Endodermal cell (in vitro differentiated cells): ENCODE measurements around the gene APOC1. TPM values are rescaled to one million over a fixed set of nuclear protein-coding genes. Genes with fewer than 3 reads are reported as not detected.

Experiments
- DNase-seq: peaks from one replicate; pipeline ENCODE4 v3.0.0-alpha.2; 2017
- H3K27ac ChIP-seq: 2 replicates; pipeline ENCODE4 v1.5.1; 2013; ENCODE audit warnings: mild to moderate bottlenecking, low read depth, low read length, moderate library complexity
- H3K27me3 ChIP-seq: 2 replicates; pipeline ENCODE4 v1.6.1; 2013; ENCODE audit warnings: mild to moderate bottlenecking, low read length, moderate library complexity; ENCODE audit not compliant: insufficient read depth, control insufficient read depth, poor library complexity, severe bottlenecking
- H3K36me3 ChIP-seq: 2 replicates; pipeline ENCODE4 v1.7.0; 2013; ENCODE audit warnings: mild to moderate bottlenecking, low read length, moderate library complexity; ENCODE audit not compliant: control insufficient read depth, insufficient read depth
- H3K4me1 ChIP-seq: one replicate; pipeline ENCODE4 v1.7.0; 2013; ENCODE audit warnings: low read length; ENCODE audit not compliant: control insufficient read depth, insufficient read depth
- H3K4me3 ChIP-seq: 2 replicates; pipeline ENCODE4 v1.5.1; 2013; ENCODE audit warnings: mild to moderate bottlenecking, low read length, moderate library complexity
- H3K9ac ChIP-seq: 2 replicates; pipeline ENCODE4 v1.6.1; 2013; ENCODE audit warnings: mild to moderate bottlenecking, low read length, moderate library complexity; ENCODE audit not compliant: poor library complexity, severe bottlenecking; ENCODE audit errors: extremely low read depth
- H3K9me3 ChIP-seq: 2 replicates; pipeline ENCODE4 v1.6.1; 2013; ENCODE audit warnings: mild to moderate bottlenecking, low read length, moderate library complexity; ENCODE audit not compliant: control insufficient read depth
- H3K27ac Mint-ChIP-seq: 2 replicates; pipeline ENCODE4 v1.8.0; 2020; ENCODE audit warnings: mixed read lengths
- H3K27me3 Mint-ChIP-seq: 2 replicates; pipeline ENCODE4 v1.8.0; 2021; ENCODE audit warnings: mild to moderate bottlenecking, mixed read lengths; ENCODE audit not compliant: insufficient read depth
- H3K36me3 Mint-ChIP-seq: 2 replicates; pipeline ENCODE4 v1.8.0; 2020; ENCODE audit warnings: low read depth, mixed read lengths
- H3K4me1 Mint-ChIP-seq: 2 replicates; pipeline ENCODE4 v1.8.0; 2020; ENCODE audit warnings: mixed read lengths
- H3K4me3 Mint-ChIP-seq: 2 replicates; pipeline ENCODE4 v1.8.0; 2020; ENCODE audit warnings: mild to moderate bottlenecking, moderate library complexity, mixed read lengths
- H3K9me3 Mint-ChIP-seq: 2 replicates; pipeline ENCODE4 v1.8.0; 2020; ENCODE audit warnings: mild to moderate bottlenecking, mixed read lengths
- CTCF ChIP-seq: fragments of 200-600 bp; sonication (generic); conservative IDR thresholded peaks from 2 replicates; pipeline ENCODE4 v1.5.0; 2021; ENCODE audit warnings: antibody characterized with exemption, mild to moderate bottlenecking
- WGBS, 2 experiments: methylation state at CpG; one replicate each; pipeline versions ENCODE4 v1.1.5 to v1.1.7; 2013; ENCODE audit warnings: missing lambda C conversion rate in 2 of 2, mixed read lengths in 1 of 2; ENCODE audit not compliant: insufficient coverage in 1 of 2, insufficient read length in 1 of 2; 5-methylcytosine and 5-hydroxymethylcytosine counted together
- total RNA-seq, 2 donors: library from RNA; stranded (reverse); fragmentation: NEBNext Ultra II Directional in 1 of 2; extraction: Animal tissue kit (Norgen Biotek cat#: 25700) in 1 of 2; gene quantifications; 2 replicates in 1 of 2; 3 replicates in 1 of 2; pipeline ENCODE4 v1.2.1, GENCODE V29; 2021

The APOC1 gene
- total RNA-seq, 2 donors from 2014 or later = 914 to 1,040 TPM

- no peak within 1 kb of the TSS for H3K9ac ChIP-seq
- Mint-ChIP-seq H3K27ac (no peak within 1 kb of the TSS), H3K4me3 (no peak within 1 kb of the TSS), H3K4me1 (no peaks in the 10 kb centered on the region), H3K9me3 (no peaks in the 10 kb centered on the region), H3K36me3 (no peaks in the 10 kb centered on the region), H3K27me3 (no peaks in the 10 kb centered on the region)
- H3K27me3 ChIP-seq = no peaks in the 10 kb centered on the region
- no peak within 1 kb of the TSS for H3K27ac ChIP-seq
- no peaks in the 10 kb centered on the region for H3K9me3 ChIP-seq
- TF ChIP-seq CTCF = no peak
- WGBS, 2 experiments = 93 to 94% methylated on average over 7 to 14 of the region's 14 CpGs
- H3K36me3 ChIP-seq = no peaks in the 10 kb centered on the region
- H3K4me1 ChIP-seq = no peaks in the 10 kb centered on the region
- no peak for DNase-seq
- H3K4me3 ChIP-seq = no peak within 1 kb of the TSS
Observed at GRCh38 chr19:44942067-44942571, 27.7 kb downstream of the APOC1 start, which contains the start of gene APOC4. APOC4 (plus strand) TSS chr19:44942237; CDS start chr19:44942278, 41 bp downstream.

GRCh38 chr19:44943801-44944249 lies 29.4 kb downstream of the APOC1 start:
- Mint-ChIP-seq H3K27ac (peak overlapping the region; percentile 60), H3K27me3 (no peaks in the 10 kb centered on the region), H3K4me1 (no peaks in the 10 kb centered on the region), H3K9me3 (no peaks in the 10 kb centered on the region), H3K36me3 (no peaks in the 10 kb centered on the region), H3K4me3 (no peak overlapping the region)
- Histone ChIP-seq H3K36me3 (no peaks in the 10 kb centered on the region), H3K9ac (no peak overlapping the region), H3K27ac (no peak overlapping the region), H3K27me3 (no peaks in the 10 kb centered on the region), H3K4me1 (no peaks in the 10 kb centered on the region), H3K9me3 (no peaks in the 10 kb centered on the region), H3K4me3 (no peak overlapping the region)
- DNase-seq = no peak
- 83 to 84% methylated on average over 6 to 10 of the region's 10 CpGs for WGBS, 2 experiments
- TF ChIP-seq CTCF = no peak

- Histone ChIP-seq H3K9ac (no peak overlapping the region), H3K27ac (no peak overlapping the region), H3K36me3 (no peaks in the 10 kb centered on the region), H3K4me1 (no peaks in the 10 kb centered on the region), H3K27me3 (no peaks in the 10 kb centered on the region), H3K4me3 (no peak overlapping the region), H3K9me3 (no peaks in the 10 kb centered on the region)
- H3K4me3 Mint-ChIP-seq = no peak overlapping the region
- H3K9me3 Mint-ChIP-seq = no peaks in the 10 kb centered on the region
- no peak for DNase-seq
- H3K27ac Mint-ChIP-seq = no peak overlapping the region
- H3K27me3 Mint-ChIP-seq = no peaks in the 10 kb centered on the region
- TF ChIP-seq CTCF = no peak
- 85 to 92% methylated on average over 13 of the region's 13 CpGs for whole genome bisulfite sequencing, 2 experiments
- H3K36me3 Mint-ChIP-seq = peaks cover 1% of the 10 kb centered on the region
- peaks cover 3% of the 10 kb centered on the region for H3K4me1 Mint-ChIP-seq
Observed at GRCh38 chr19:44947041-44947581, 32.7 kb downstream of the APOC1 start.
